ENCODE measurements around the gene CCL28.

GRCh38 chr5:43422143-43422542 lies 10.0 kb upstream of the CCL28 start:
- TF ChIP-seq CTCF (IDR thresholded peaks at IDR 0.05; ENCODE audit: low read depth, low read length, poor library complexity, severe bottlenecking) (no peak), EZH2phosphoT487 (IDR thresholded peaks at IDR 0.05; ENCODE audit: borderline replicate concordance, low read length) (no peak)
